K562 (cell line): ENCODE data around the gene NUP153. TPM values are rescaled to one million over a fixed set of nuclear protein-coding genes. Genes with fewer than 3 reads are reported as not detected.

Source experiments
- ATAC-seq: fragments of 200-7000 bp; cut with Tn5 transposase; 3 replicates; pipeline ENCODE4 v1.9.1; 2020; ENCODE audit warnings: moderate library complexity
- BruUV-seq: library from RNA; stranded (reverse); fragments of 400-500 nt; replicated peaks from 2 replicates; lab custom pipeline; 2021; lab: Mats Ljungman, UMichigan
- CTCF ChIA-PET: fragments of 300-600 bp; formaldehyde crosslinking; extraction: SDS; loops from one replicate; lab custom pipeline; 2021; ENCODE audit warnings: low intra/inter-chr PET ratio; lab: Yijun Ruan, JAX
- POLR2A ChIA-PET: fragments of 300-600, 350-650 bp; sonication (Branson Sonifier 250); formaldehyde crosslinking; extraction: SDS; loops from one replicate; lab custom pipeline; 2021; ENCODE audit warnings: antibody characterized with exemption, inconsistent platforms; lab: Yijun Ruan, JAX
- DNase-seq, 4 experiments: peaks; one replicate each; pipeline versions ENCODE4 v3.0.0 to v3.0.0-alpha.2; 2011 to 2018; ENCODE audit warnings: low spot score in 3 of 4, mixed read lengths in 3 of 4; ENCODE audit errors: extremely low read depth in 1 of 4
- FAIRE-seq: peaks from 2 replicates; lab custom pipeline; 2011; peaks lifted over from hg19 to GRCh38; lab: Jason Lieb, UNC
- H2AFZ ChIP-seq: 2 replicates; pipeline ENCODE4 v1.6.0; 2011; ENCODE audit warnings: low read depth, low read length, control low read depth, inconsistent platforms
- H3K27ac ChIP-seq: fragments of 200-600 bp; 3 replicates; pipeline ENCODE4 v1.8.0; 2011; ENCODE audit warnings: low read depth, mild to moderate bottlenecking, control low read depth, inconsistent platforms, low read length, moderate library complexity, mixed read lengths; ENCODE audit errors: extremely low read depth
- H3K27me3 ChIP-seq, 2 experiments: fragments of 300-600 bp in 1 of 2; 2 replicates in 1 of 2; 3 replicates in 1 of 2; pipeline versions ENCODE4 v1.6.0 to v1.8.0; 2011; ENCODE audit warnings: inconsistent platforms in 2 of 2, low read length in 2 of 2, mild to moderate bottlenecking in 1 of 2, mixed read lengths in 1 of 2, moderate library complexity in 1 of 2; ENCODE audit not compliant: control insufficient read depth in 2 of 2, insufficient read depth in 2 of 2
- H3K36me3 ChIP-seq: fragments of 300-600 bp; 3 replicates; pipeline ENCODE4 v1.8.0; 2011; ENCODE audit warnings: mild to moderate bottlenecking, low read length, inconsistent platforms; ENCODE audit not compliant: control insufficient read depth, insufficient read depth
- H3K4me1 ChIP-seq, 2 experiments: fragments of 200-600 bp in 1 of 2; replicated peaks in 1 of 2; 2 replicates in 1 of 2; 3 replicates in 1 of 2; pipeline versions ENCODE4 v1.5.1 to v1.8.0; 2011; ENCODE audit warnings: inconsistent platforms in 2 of 2, low read length in 2 of 2, mild to moderate bottlenecking in 1 of 2, mixed read lengths in 1 of 2, moderate library complexity in 1 of 2; ENCODE audit not compliant: control insufficient read depth in 2 of 2, insufficient read depth in 2 of 2
- H3K4me2 ChIP-seq: 2 replicates; pipeline ENCODE4 v1.6.1; 2011; ENCODE audit warnings: low read length, control low read depth, inconsistent platforms, mixed read lengths; ENCODE audit not compliant: insufficient read depth
- H3K4me3 ChIP-seq: fragments of 200-600 bp; sonication (generic), shearing (Covaris generic); 2 replicates; pipeline ENCODE4 v1.5.1; 2016; ENCODE audit warnings: control low read depth, inconsistent platforms
- H3K79me2 ChIP-seq: fragments of 200-600 bp; 3 replicates; pipeline ENCODE4 v1.8.0; 2011; ENCODE audit warnings: low read length, inconsistent platforms; ENCODE audit not compliant: control insufficient read depth, insufficient read depth
- H3K9ac ChIP-seq, 2 experiments: 2 replicates each; pipeline versions ENCODE4 v1.6.0 to v1.6.1; 2011; ENCODE audit warnings: low read depth in 2 of 2, low read length in 2 of 2, control low read depth in 1 of 2, inconsistent platforms in 1 of 2, mild to moderate bottlenecking in 1 of 2, mixed read lengths in 1 of 2; ENCODE audit not compliant: insufficient read depth in 1 of 2
- H3K9me1 ChIP-seq: one replicate; pipeline ENCODE4 v1.6.0; 2011; ENCODE audit warnings: inconsistent platforms, mild to moderate bottlenecking, low read length, moderate library complexity; ENCODE audit not compliant: control insufficient read depth, insufficient read depth
- H3K9me3 ChIP-seq: replicated peaks from 2 replicates; pipeline ENCODE4 v1.5.1; 2011; ENCODE audit warnings: low read depth, low read length, inconsistent platforms; ENCODE audit not compliant: control insufficient read depth, insufficient read depth
- H4K20me1 ChIP-seq: replicated peaks from 2 replicates; pipeline ENCODE4 v1.6.1; 2011; ENCODE audit warnings: low read length, inconsistent platforms, mixed read lengths; ENCODE audit not compliant: control insufficient read depth, insufficient read depth
- CSDE1 ChIP-seq, 2 experiments: fragments of 450-650 bp; IDR thresholded peaks; 2 replicates each; pipeline ENCODE4 v1.6.1; 2016; ENCODE audit warnings: mild to moderate bottlenecking in 1 of 2
- FOS ChIP-seq: IDR thresholded peaks from 3 replicates; pipeline ENCODE4 v1.6.1; 2011; ENCODE audit not compliant: insufficient read length; ENCODE audit errors: extremely low read depth
- HMGXB4 ChIP-seq: sonication (generic); formaldehyde crosslinking; IDR thresholded peaks from 2 replicates; pipeline ENCODE4 v1.8.1; 2023; ENCODE audit warnings: mild to moderate bottlenecking, missing genetic modification reagents
- ID3 ChIP-seq, 2 experiments: fragments of 250-450 bp in 1 of 2; fragments of 450-650 bp in 1 of 2; sonication (Bioruptor Pico) in 1 of 2; IDR thresholded peaks; 2 replicates each; pipeline versions ENCODE4 v1.6.1 to v1.8.0; 2016 to 2021; ENCODE audit warnings: mild to moderate bottlenecking in 2 of 2, moderate library complexity in 2 of 2, missing compliant biosample characterization in 1 of 2, missing genetic modification characterization in 1 of 2
- ILF3 ChIP-seq: fragments of 450-650 bp; IDR thresholded peaks from 2 replicates; pipeline ENCODE4 v1.6.1; 2018; ENCODE audit warnings: antibody characterized with exemption, mild to moderate bottlenecking, moderate library complexity, borderline replicate concordance
- NCOA2 ChIP-seq, 2 experiments: fragments of 450-650 bp; IDR thresholded peaks; 2 replicates each; pipeline ENCODE4 v1.6.1; 2018; ENCODE audit warnings: mild to moderate bottlenecking in 2 of 2, moderate library complexity in 1 of 2; ENCODE audit not compliant: partially characterized antibody in 2 of 2
- SMAD4 ChIP-seq: fragments of 250-450 bp; sonication (Bioruptor Pico); conservative IDR thresholded peaks from 2 replicates; pipeline ENCODE4 v1.8.0; 2021; ENCODE audit warnings: inconsistent platforms, mild to moderate bottlenecking, moderate library complexity
- TCF7L2 ChIP-seq: fragments of 150-350 bp; IDR thresholded peaks from 2 replicates; pipeline ENCODE4 v1.6.1; 2016; ENCODE audit warnings: low read depth, mild to moderate bottlenecking, low read length, moderate library complexity
- ZNF197 ChIP-seq: fragments of 200-800 bp; sonication (Bioruptor generic); IDR thresholded peaks from 2 replicates; pipeline ENCODE4 v1.6.1; 2016; ENCODE audit warnings: low read depth, missing genetic modification characterization, missing compliant biosample characterization
- ZNF584 ChIP-seq: fragments of 200-800 bp; sonication (Bioruptor generic); IDR thresholded peaks from 2 replicates; pipeline ENCODE4 v1.6.1; 2016; ENCODE audit warnings: low read depth, mild to moderate bottlenecking, missing genetic modification characterization, missing compliant biosample characterization
- ZNF695 ChIP-seq: fragments of 450-650 bp; formaldehyde crosslinking; IDR thresholded peaks from 2 replicates; pipeline ENCODE4 v1.4.0; 2020; ENCODE audit warnings: mild to moderate bottlenecking, moderate library complexity
- ZNF699 ChIP-seq: fragments of 250-450 bp; sonication (Bioruptor Pico); IDR thresholded peaks from 2 replicates; pipeline ENCODE4 v1.8.0; 2021; ENCODE audit warnings: mild to moderate bottlenecking, moderate library complexity; ENCODE audit not compliant: insufficient replicate concordance
- WGBS: fragments of 100-300 bp; shearing (Covaris generic); methylation state at CpG from one replicate; pipeline ENCODE4 v1.1.6; 2016; ENCODE audit warnings: low coverage, mixed read lengths; ENCODE audit not compliant: insufficient coverage; ENCODE audit errors: missing lambda C conversion rate; 5-methylcytosine and 5-hydroxymethylcytosine counted together
- in situ Hi-C: fragments of 300-500 bp; cut with MboI; formaldehyde crosslinking; loops from 4 replicates; pipeline ENCODE4 v1.15.0; 2018; ENCODE audit warnings: inconsistent platforms, mixed read lengths
- intact Hi-C: fragments of 100-400 bp; cut with micrococcal nuclease; formaldehyde crosslinking; loops from 2 replicates; pipeline ENCODE4 v1.14.2; 2022
- polyA plus RNA-seq, 8 experiments: library from polyadenylated mRNA; depleted of rRNA in 4 of 8; stranded (reverse) in 5 of 8; unstranded in 3 of 8; fragments of >200 nt; fragmentation: Nextera tagmentation in 2 of 8; fragmentation: Illumina TruSeq in 1 of 8; extraction: Ambion mirVana in 2 of 8; extraction: Trizol in 1 of 8; gene quantifications; 2 replicates each; pipeline versions ENCODE4 v1.2.1 to v1.2.3, GENCODE V29; 2011 to 2014; ENCODE audit warnings: inconsistent platforms in 1 of 8, missing spikeins in 1 of 8
- total RNA-seq, 7 experiments: library from RNA; depleted of rRNA in 6 of 7; stranded (reverse); fragments of >200 nt in 6 of 7; fragmentation: Illumina TruSeq in 2 of 7; extraction: Trizol in 2 of 7; gene quantifications; 2 replicates each; pipeline versions ENCODE4 v1.2.1 to v1.2.3, GENCODE V29; 2011 to 2021; ENCODE audit warnings: low replicate concordance in 1 of 7

NUP153 gene
- total and polyA plus RNA-seq, 9 of the 15 experiments (the other 6 are each of a cell fraction or from before 2014, with no cell fraction given): 21.9 to 110 (median 84.8) TPM

- H3K27ac ChIP-seq: no peak overlapping the region
- no TSS peak for BruUV-seq
- ChIA-PET CTCF (no interaction called here), POLR2A (interaction anchor here (0.8 to 1.6 kb wide), 3 partner anchors 9 to 208 kb away, joined by 3 to 4 read pairs (median 3); no protein-coding TSS in a partner anchor)
- no peaks in the 10 kb centered on the region; the same call in 1 of the 2 replicates for H3K9me3 ChIP-seq
- intact Hi-C loops: no loop called here
- no peak for ATAC-seq
- no peaks in the 10 kb centered on the region for H3K27me3 ChIP-seq
- H3K79me2 ChIP-seq: peaks cover 25% of the 10 kb centered on the region
- H3K4me3 ChIP-seq: no peak overlapping the region
- 23% methylated on average over 1 of the region's 1 CpG for WGBS
- H2AFZ ChIP-seq: no peak overlapping the region
- FAIRE-seq: no peak
- in situ Hi-C loops: no loop called here
- H3K4me1 ChIP-seq: peaks cover 5 to 18% of the 10 kb centered on the region in 2 experiments; a peak in 4 of 5 replicates
- H4K20me1 ChIP-seq: no peaks in the 10 kb centered on the region
- no peak for DNase-seq
- H3K4me2 ChIP-seq: no peak overlapping the region
- peaks cover 37% of the 10 kb centered on the region; the same call in 2 of the 3 replicates for H3K36me3 ChIP-seq
- H3K9me1 ChIP-seq: no peaks in the 10 kb centered on the region
- no peak overlapping the region for H3K9ac ChIP-seq
- TF ChIP-seq TCF7L2 (no peak), ZNF584 (CRISPR knock-in tag) (no peak), ILF3 (no peak), HMGXB4 (CRISPR knock-in tag) (no peak), ZNF197 (CRISPR knock-in tag) (no peak), ZNF695 (CRISPR knock-in tag) (no peak), NCOA2 (IDR thresholded peaks at IDR 0.05; ENCODE audit: partially characterized antibody in 2 of 2) (no peak), CSDE1 (IDR thresholded peaks at IDR 0.05) (no peak), ZNF699 (CRISPR knock-in tag) (no peak), FOS (no peak), SMAD4 (CRISPR knock-in tag) (no peak), ID3 (CRISPR knock-in tag; IDR thresholded peaks at IDR 0.05) (no peak), ID3 (tag; IDR thresholded peaks at IDR 0.05) (no peak)
These were observed 103.8 kb downstream of the NUP153 start for GRCh38 chr6:17602888-17603287.
